ENCODE measurements around the gene PTGES2.

PTGES2 gene

DNA sequence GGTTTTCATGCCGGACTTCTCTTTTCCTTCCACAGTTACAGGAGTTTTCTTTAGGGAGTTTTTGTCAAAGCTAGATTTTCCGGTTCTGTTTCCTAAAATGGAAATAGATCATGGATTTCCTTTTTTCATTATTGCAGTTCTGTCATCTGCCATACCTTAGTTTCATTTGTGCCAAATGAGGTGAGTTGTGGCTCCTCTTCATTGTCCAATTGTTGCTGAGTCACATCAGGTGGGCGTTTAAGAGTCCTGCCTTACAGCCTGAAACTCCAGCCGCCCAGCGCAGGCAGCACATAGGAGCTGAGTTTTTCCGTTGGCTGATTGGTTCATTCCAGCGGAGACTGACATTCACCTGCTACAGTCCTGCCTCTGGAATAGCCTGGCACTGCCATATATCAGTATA lies 45.4 kb downstream of the PTGES2 start:
- TF ChIP-seq, protein P1, sequence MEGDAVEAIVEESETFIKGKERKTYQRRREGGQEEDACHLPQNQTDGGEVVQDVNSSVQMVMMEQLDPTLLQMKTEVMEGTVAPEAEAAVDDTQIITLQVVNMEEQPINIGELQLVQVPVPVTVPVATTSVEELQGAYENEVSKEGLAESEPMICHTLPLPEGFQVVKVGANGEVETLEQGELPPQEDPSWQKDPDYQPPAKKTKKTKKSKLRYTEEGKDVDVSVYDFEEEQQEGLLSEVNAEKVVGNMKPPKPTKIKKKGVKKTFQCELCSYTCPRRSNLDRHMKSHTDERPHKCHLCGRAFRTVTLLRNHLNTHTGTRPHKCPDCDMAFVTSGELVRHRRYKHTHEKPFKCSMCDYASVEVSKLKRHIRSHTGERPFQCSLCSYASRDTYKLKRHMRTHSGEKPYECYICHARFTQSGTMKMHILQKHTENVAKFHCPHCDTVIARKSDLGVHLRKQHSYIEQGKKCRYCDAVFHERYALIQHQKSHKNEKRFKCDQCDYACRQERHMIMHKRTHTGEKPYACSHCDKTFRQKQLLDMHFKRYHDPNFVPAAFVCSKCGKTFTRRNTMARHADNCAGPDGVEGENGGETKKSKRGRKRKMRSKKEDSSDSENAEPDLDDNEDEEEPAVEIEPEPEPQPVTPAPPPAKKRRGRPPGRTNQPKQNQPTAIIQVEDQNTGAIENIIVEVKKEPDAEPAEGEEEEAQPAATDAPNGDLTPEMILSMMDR (IDR thresholded peaks at IDR 0.05; ENCODE audit: extremely low read depth, insufficient read depth, missing control alignments), result no peak
- in situ Hi-C loops (cut with MboI; ENCODE audit: low pct_unique_long_range_greater_than_20kb, low sequenced_read_pairs, unreplicated experiment), result no loop called here
- no peak for DNase-seq (ENCODE audit: low spot score)

DNA sequence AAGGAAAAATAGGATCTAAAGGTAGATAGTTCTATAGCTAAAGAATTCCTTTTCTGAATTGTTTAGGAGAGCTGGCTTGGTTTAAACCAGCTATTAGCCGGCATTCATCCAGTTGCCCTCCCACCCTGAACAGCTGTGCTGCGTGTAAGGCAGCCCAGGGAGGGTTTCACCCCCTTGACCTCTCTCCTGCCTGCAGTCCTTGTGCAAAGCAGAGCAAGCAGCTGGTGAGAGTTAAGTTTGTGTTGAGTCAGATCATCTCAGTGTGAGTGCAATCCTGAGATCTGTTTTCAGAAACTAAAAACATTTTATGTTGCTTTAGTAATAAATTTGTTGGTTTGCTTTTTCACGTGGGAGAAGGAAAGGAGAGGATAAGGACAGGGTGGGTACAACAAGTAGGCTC lies 46.5 kb downstream of the PTGES2 start:
- peak; percentile 62 for DNase-seq (ENCODE audit: low spot score)
- in situ Hi-C loops (cut with MboI; ENCODE audit: low pct_unique_long_range_greater_than_20kb, low sequenced_read_pairs, unreplicated experiment), result no loop called here

DNA sequence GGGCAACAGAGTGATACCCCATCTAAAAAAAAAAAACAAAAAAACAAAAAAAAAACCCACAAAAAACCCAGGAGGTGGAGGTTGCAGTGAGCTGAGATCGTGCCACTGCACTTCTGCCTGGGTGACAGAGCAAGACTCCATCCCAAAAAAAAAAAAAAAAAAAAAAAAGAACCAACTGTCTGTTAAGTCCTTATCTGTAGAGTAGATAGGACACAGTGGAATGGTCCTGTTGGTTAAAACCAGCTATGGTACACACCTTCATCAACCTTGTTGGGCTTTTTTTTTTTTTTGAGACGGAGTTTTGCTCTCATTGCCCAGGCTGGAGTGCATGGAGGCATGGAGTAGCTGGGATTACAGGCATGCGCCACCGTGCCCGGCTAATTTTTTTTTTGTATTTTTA lies 47.3 kb downstream of the PTGES2 start:
- in situ Hi-C loops (cut with MboI; ENCODE audit: low pct_unique_long_range_greater_than_20kb, low sequenced_read_pairs, unreplicated experiment), result no loop called here
- TF ChIP-seq, protein P1 (IDR thresholded peaks at IDR 0.05; ENCODE audit: extremely low read depth, insufficient read depth, missing control alignments), result no peak
- DNase-seq (ENCODE audit: low spot score), result no peak

More for the DNA sequence above, 46.5 kb downstream of the PTGES2 start:
- TF ChIP-seq, protein P1 (IDR thresholded peaks at IDR 0.05; ENCODE audit: extremely low read depth, insufficient read depth, missing control alignments), result no peak

DNA sequence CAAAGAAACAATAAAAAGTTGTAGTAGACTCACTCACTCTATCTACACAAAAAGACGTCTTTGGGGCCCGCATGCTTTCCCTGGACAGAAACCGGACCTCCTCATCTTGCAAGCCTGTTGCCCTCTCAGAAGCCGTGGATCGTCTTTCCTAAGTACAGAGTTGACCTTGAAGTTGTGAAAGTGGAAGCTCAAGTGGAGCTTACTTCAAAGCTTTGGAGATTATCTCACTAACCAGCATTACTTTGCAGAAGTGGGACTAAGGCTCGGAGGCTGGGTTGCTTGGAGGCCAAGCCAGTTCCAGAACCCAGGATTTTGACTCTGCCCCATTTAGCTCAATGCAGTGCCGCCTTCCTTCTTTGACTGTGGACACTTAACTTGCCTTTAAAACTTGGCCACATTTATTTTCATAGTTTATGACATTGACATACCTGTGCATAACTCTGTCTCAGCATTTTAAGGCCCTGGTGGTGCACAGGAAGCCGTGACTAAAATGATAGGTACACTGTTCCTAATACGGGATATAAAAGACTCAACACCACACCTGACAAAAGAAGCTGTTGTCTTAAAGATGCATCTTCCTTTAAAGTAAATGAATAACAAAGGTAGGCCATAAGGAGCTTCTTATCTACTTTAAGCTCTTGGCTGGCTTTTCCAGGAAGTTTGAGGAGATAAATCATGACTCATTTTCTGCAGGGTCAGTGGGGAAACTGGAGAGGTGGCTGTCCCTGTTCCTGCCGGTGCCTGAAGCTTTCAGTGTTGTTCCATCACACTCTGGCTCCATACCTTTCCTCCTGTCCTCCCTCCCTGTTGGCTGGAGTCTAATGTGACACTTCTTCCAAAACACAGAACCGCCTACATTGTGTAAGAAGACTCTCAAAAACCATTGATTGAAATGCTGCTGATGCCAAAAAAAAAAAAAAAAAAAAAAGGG lies 48.8 kb downstream of the PTGES2 start:
- TF ChIP-seq, protein P1 (IDR thresholded peaks at IDR 0.05; ENCODE audit: extremely low read depth, insufficient read depth, missing control alignments), result no peak
- no peak for DNase-seq (ENCODE audit: low spot score)
- in situ Hi-C loops (cut with MboI; ENCODE audit: low pct_unique_long_range_greater_than_20kb, low sequenced_read_pairs, unreplicated experiment), result no loop called here

DNA sequence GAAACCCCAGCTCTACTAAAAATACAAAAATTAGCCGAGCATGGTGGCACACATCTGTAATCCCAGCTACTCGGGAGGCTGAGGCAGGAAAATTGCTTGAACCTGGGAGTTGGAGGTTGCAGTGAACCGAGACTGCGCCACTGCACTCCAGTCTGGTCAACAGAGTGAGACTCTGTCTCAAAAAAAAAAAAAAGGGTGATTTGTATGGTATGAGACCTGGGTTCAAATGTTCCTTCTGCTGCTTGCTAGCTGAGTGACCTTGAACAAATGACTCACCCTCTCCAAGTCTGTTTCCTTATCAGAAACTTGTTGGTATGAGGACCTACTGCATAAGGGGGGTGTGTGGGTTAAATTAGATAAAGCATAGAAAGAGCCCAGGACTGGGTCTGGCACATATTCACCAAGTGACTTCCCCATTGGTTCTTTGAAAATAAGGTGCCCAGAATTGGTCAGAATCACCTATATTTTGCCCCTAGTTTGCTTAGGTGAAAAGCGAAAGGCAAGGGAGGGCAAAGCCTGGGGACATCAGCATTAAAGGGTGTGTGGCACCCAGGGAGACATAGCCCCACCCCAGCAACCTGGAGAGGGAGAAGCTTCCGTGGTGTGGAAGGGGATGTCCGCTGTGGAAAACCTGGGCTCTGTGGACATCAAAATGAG lies 49.6 kb downstream of the PTGES2 start:
- in situ Hi-C loops (cut with MboI; ENCODE audit: low pct_unique_long_range_greater_than_20kb, low sequenced_read_pairs, unreplicated experiment), result no loop called here
- no peak for DNase-seq (ENCODE audit: low spot score)
- TF ChIP-seq, protein P1 (IDR thresholded peaks at IDR 0.05; ENCODE audit: extremely low read depth, insufficient read depth, missing control alignments), result no peak

DNA sequence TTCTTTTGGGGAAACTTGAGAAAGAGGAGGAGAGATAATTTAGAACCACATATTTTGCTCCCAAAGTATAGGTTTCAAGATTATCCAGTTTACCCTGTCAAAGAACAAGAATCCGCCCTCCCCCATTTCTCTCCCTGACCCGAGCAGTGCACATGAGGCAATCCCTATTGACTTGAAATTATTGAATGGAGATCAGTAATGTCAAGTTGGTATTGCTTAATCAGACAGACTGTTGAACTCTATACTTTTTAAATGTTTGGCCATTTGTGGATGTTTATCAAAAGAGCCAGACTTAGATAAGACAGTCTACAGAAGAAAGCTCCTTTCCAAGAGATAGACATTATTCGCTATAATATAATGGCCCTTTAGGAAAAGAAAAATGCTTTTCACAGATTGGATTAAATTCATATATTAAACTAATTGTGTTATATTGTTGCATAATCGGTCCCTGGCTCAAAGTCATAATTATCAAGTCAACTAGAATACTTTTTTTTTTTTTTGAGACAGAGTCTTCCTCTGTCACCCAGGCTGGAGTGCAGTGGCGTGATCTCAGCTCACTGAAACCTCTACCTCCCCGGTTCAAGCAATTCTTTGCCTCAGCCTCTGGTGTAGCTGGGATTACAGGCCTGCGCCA lies 54.2 kb downstream of the PTGES2 start:
- no peak for DNase-seq (ENCODE audit: low spot score)

More for the DNA sequence above, 54.2 kb downstream of the PTGES2 start:
- in situ Hi-C loops (cut with MboI; ENCODE audit: low pct_unique_long_range_greater_than_20kb, low sequenced_read_pairs, unreplicated experiment), result no loop called here
- TF ChIP-seq, protein P1 (IDR thresholded peaks at IDR 0.05; ENCODE audit: extremely low read depth, insufficient read depth, missing control alignments), result no peak

All from GM13977 (cell line).